ENCODE measurements around the gene ARHGAP6.

ARHGAP6 gene

DNA sequence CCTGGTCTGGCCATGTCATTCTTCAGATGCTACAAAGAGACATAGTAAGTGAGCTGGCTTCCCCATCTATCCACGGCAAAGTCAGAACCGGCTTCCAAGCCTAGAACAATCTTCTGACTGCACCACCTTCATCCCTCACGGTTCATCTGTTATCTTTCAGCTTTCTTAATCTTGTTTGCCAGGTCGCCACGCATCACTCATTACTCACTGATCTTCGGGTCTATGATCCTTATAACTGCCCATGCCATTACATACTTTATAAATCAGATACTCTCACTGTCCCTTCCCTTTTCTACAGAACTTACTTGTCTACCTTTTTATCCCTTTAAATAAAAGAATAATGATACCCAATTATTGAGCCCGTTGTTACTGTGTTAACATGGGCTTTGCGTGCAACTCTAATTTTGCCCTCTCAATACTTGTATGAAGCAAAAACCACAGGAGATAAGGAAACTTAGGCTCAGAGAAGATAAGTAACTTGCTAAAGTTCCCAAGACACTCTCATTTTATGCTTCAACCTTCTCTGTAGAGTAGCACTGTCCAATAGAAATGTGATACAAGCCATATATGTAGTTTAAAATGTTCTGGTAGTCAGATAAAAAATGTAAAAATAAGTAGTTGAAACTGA lies 200.8 kb downstream of the ARHGAP6 start:
- no peak for DNase-seq (ENCODE audit: low spot score)

DNA sequence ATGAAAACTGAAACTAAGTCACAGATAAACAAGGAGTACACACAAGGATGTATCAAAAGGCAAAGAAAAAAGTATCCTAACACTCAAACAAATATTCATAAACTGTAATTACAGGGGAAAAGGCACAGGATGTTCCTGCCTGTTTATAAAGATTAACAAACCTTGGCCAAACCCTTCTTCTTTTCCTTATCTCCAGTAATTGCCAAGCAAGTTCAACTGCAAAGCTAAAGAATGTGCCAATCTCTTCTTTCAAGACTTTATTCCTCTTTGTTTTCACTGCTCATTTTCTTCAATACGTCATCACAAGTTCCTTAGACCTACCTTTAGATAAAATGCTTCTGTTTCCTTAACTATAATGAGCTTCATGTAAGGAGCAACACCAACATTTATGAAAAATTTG lies 201.3 kb downstream of the ARHGAP6 start:
- no peak for DNase-seq (ENCODE audit: low spot score)

DNA sequence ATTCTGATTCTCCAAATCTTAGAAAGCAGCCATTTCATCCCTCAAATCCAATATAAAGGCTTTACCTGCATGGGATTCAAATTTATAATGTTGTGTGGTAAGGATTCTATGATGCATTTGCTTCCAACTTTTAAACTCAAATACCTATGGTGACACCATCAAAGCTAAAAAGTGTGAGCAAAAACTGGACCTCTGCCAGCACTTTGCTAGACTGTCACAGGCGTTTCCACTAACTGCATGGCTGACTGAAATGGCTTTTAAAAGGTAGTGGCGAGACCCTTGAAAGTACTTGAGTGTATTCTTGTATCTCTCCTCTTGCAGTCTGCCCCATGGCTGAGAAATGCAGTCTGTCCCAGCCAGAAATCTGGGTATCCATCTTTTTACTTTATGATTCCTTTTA lies 203.1 kb downstream of the ARHGAP6 start:
- no peak for DNase-seq (ENCODE audit: low spot score)

DNA sequence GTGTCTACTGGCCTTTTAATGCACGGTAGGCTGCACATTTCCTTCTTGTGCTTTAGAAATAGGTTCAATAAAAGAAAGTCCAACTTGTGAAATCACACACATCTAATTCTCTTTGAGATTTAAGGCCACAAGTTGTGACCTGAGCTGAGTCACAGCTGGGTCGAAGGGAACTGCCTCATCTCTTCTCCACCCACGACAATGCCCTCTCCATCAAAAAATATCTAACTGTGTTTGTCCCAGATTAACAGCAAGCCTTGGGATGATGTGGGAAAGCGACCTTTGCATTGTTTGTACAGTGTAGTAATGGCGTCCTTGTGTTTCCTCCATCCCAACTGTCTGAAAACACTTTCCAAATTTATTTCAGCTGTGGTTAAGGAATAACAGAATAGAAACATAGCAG lies 203.6 kb downstream of the ARHGAP6 start:
- DNase-seq (ENCODE audit: low spot score), result no peak

DNA sequence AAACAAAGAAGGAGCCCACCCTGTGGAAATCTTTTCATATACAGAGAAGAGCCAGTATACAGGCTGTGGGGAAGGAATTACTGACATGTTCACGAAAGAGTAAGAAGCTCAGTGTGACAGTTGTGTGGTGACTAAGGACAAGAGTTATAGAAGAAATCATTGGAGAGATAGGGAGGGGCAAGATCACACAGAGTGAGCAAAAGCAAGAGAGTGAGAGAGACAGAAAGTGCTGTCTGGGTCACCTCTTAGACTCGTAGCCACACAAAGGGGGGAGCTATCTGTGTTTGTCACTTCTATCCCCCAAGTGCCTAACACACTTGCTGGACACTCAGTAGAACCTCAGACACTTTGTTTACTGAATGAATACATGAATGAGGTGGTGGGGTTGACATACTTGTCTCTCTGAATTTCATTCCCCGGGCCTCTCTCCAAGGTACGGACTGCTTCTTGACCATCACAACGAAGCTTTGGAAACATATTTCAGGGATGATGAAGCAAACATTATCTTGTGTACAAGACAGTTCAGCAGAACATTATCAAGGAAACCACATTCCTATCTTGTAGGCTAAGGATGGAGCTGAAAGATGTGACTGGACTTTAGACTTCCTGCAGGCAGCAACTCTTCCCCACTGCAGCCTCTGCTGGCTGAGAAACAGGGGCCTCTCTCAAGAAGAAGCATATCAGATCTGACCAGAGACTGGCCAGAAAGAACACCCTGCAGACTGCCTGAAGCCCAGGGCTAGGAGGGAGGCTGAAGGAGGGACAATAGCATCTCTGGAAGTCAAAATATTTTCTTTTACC lies 204.3 kb downstream of the ARHGAP6 start:
- no peak for DNase-seq (ENCODE audit: low spot score)

DNA sequence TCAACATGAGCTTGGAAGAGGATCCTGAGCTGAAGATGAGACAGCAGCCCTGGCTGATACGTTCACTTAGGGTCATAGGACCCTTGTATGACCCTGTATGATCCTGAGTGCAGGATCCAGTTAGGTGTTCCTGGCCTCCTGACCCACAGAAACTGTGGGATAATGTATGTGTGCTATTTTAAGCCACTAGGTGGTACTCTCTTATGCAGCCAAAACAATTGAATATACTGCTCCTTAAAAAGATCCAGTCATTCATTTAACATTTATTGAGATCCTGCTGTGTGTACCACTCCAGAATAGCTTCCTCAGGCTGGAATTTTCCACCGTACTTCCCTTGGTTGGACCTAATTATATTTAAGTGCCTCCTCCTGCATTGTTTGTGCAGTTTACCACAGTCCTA lies 205.4 kb downstream of the ARHGAP6 start:
- DNase-seq (ENCODE audit: low spot score), result no peak

DNA sequence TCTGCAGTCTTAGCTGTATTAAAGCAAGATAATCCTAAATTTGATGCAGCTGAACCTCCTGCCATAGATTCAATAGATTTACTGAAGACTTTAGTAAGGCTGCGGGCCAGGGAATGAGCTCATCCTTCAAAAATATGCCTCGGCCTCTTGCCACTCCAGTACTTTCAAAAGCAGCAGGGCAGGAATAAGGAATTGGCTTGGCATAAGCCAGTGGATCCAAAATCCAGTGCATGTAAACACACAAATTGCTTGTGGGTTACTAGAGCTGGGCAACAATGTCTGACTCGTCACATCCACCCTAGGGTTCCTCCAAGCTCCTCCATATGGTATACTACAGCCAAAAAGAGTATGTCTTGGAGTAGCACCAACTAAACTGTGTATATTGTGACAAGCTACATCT lies 207.6 kb downstream of the ARHGAP6 start:
- DNase-seq (ENCODE audit: low spot score), result no peak

DNA sequence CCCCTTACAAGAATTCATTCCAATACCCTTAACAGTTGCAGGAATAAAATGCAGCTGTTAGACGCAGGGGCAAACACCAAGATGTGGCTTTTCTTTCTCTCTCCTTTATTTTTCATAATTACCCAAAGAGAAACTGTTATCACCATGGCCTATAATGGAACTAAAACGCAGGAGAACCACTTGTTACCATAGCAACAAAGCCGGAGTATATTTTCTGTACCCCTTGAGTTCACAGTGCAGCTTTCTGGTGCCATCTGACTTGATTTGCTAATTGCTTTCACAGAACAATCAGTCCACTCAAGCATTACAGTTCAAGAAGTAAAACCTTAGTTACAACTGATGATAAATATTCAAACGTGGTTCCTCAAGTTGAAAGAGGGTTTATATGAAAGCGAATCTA lies 214.6 kb downstream of the ARHGAP6 start:
- no peak for DNase-seq (ENCODE audit: low spot score)

DNA sequence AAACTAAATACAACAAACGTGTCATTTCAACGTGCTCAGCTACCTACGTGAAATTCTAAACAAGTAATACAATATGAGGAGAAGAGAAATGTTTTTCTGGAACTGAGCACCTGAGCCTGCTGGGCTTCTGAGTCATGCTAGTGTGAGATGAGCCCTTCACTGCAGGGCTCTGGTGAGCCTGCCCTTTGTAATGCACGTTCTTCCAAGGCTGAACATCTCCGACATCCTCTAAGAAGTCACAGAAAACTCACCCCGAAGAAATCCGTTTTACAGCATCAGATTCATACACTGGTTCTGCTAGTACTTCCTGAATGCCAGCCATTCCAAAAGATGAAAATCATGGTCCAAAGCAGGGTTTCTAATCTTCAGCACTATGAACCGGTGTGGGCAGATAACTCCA lies 215.4 kb downstream of the ARHGAP6 start:
- DNase-seq (ENCODE audit: low spot score), result no peak

DNA sequence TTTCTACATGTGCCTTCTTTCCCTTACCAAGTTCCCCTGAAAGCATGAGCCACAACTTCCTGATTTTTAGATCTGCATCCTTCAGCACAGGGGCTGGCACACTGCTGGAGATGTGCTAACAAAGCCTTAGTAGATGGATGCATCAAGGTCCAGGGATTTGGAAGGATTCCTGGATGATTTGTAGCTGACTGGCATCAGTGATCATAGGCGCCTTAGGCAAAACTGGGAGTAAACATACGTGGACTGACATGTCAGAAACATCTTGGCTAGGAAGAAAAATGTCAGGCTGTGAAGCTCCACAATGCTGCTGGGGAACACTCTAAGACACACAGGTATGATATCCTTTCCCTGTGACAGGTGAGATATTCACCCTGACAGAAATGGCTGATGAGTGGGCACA lies 216.1 kb downstream of the ARHGAP6 start:
- no peak for DNase-seq (ENCODE audit: low spot score)

DNA sequence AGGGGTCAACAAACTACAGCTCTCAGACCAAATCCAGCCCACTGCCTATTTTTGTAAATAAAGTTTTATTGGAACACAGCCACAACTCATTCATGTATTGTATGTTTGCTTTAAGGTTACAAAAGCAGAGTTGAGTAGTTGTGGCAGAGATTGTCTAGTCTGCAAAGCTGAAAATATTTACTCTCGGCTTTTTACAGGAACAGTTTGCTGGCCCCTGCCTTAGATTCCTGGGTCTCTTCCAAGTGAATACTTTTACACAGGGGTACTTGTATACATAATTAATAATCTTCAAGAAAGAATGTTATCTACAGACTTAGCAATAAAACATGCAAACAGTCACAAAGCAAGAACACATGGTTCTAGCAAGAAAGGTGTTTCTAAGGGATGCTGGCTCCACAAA lies 218.3 kb downstream of the ARHGAP6 start:
- no peak for DNase-seq (ENCODE audit: low spot score)

DNA sequence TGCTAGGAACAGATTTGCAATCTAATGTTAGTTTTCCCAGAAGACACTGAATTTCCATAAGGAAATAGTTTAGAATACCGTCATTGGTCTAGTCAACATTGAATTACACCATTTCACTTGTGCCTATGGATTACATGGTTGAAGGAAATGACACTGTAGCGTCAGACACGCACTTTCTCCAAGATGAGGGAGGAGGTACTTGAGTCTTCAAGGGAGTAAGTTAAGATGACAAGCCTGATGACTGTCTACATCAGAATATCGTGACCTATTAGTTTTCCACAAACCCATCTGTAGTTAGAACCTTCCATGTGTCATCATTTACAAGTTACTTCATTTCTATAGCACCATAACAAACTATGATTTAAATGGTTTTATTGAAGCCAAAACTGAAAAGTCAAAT lies 218.8 kb downstream of the ARHGAP6 start:
- DNase-seq (ENCODE audit: low spot score), result no peak

DNA sequence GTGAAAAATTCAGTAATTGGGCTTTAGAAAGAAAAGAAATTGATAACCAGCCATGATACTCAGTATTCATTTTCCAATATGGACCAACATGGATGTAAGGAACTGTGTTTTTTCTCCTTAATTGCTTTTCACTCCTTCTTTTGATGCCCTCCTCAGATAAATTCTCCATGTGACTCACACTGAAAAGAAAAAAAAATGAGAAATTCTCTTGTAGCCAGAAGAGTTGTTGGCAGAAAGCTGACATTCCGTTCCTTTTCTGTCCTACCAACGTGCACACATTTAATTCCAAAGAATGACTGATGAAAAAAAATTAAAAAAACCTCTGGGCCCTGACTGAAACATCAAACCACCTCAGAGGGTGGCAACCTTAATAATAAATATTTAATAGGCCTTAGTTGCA lies 219.4 kb downstream of the ARHGAP6 start:
- DNase-seq (ENCODE audit: low spot score), result no peak

DNA sequence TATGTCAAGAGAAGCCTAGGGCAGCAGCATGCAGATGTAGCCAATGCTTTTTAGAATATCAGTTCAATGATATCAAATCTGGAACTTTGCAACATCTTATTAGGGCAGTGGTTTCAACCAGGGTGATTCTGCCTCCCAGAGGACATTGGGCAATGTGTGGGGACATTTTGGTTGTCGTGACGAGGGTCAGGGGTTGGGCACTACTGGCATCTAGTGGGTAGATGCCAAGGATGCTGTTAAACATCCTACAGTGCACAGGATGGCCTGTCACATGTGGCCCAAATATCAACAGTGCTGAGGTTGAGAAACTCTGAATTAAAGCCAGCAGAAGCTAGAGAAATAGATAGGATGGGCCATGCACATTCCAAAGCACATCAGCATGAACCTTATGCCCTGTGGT lies 220.2 kb downstream of the ARHGAP6 start:
- no peak for DNase-seq (ENCODE audit: low spot score)

DNA sequence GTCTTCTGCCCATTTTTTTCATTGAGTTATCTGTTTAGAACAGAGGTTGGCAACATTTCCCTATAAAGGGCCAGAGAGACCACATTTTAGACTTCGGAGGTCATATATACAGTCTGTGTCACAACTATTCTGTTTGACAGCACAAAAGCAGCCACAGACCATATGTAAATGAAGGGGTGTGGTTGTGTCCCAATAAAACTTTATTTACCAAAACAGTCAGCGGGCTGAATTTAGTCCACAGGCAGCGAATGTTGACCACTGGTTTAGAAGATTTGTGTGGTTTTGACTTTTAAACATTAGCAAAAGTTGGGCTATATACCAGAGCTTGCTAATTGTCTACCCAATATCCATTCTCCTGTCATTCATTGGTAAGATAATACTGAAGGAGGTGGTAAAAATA lies 221.7 kb downstream of the ARHGAP6 start:
- no peak for DNase-seq (ENCODE audit: low spot score)

DNA sequence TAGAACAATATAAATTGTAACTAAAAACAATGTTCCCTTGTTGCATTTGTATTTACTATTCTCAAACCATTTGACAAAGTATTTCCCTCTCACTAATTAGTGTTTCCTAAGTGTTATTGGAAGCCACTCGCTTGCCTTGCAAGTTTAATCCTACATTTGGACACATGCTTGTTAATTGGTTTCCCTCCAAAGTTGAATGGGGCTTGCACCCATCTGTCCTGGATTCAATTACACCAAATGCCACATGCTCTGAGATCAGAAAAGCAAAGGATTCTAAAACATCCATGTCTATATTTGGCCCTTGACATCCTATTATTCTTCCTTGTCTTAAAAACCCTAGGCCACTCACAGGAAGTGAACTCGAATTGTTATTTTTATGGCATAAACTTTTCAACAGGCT lies 225.9 kb downstream of the ARHGAP6 start:
- no peak for DNase-seq (ENCODE audit: low spot score)

DNA sequence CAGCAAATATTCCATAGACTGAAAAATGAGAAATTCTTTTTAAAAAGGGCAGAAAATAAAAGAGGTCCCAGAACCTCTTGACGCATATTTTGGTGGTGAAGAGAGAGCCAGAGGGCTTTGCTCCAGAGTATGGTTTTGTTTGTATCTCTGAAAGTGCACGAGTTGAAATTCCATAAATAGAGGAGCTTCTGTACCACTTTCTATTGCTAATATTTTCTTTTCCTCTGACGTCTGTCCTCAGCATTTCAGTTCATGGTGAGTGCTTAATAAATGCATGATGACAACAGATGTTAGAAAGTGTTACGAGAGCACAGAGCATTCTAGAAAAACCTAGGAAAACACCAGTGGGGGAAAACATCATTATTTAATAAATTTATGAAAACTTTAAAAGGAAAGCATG lies 227.0 kb downstream of the ARHGAP6 start:
- no peak for DNase-seq (ENCODE audit: low spot score)

DNA sequence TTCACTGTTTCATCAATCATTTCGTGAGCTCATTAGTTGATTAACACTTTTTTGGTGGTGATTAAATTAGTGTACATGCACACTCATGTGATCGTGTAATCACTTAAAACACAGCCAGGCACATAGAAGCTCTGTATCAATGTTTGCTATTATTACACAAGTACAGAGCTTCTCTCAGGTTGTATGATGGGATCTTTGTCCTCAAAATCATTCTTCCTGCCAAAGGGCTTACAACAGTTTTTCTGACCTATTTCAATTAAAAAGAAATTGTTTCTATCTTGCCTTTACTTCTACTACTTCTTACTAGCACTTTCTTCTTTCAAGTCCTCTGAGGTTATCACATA lies 227.4 kb downstream of the ARHGAP6 start:
- DNase-seq (ENCODE audit: low spot score), result no peak

DNA sequence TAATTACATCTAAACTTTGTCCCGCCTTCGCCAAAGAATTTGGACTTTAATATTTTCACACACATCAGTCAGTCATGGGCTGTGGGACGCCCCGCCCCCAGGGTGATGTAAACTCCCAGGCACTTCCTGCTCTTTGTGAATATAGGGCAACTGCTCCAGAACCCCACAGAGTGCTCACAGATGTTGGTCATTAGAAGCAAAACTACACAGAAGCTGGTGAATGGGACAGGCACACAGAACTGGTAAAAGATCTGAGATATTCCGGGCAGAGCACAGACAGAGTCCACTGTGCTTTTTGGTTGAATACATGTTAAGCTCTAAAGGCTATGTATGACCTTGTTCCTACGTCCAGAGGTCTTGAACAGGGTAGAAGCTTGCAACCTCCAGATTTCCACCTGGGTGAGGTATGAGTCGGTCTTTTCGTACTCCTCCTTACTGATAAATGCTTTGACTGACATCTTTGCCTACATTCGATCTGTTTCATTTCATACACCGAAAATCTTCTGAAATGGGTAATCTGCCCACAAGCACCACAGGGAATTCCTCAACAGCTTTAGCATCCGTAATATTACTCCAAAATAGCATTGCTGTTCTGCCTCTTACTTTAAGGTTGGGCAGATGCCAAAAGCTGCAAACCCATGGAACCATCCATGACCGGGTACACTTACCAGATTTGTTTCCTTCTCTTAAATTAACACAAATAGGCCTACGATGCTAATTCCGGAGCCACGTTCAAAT lies 227.9 kb downstream of the ARHGAP6 start:
- DNase-seq (ENCODE audit: low spot score), result no peak

DNA sequence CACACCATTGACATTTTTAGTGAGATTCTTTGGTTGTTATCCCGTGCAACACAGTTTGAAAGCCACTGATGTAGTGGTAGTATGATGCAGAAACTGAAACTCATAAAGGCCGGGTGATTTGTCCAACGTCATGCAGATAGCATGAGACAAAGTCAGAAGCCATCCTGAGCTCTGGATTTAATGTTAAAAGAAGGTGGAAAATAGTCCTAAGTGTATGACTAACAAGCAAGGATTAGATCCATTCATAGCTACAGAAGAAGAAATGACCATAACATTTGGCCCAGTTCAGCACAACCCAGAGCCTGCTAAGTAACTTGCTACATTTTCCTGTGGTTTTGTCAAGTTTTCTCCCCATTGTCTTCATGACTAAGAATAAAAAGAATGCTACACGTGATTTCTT lies 230.2 kb downstream of the ARHGAP6 start:
- no peak for DNase-seq (ENCODE audit: low spot score)

DNA sequence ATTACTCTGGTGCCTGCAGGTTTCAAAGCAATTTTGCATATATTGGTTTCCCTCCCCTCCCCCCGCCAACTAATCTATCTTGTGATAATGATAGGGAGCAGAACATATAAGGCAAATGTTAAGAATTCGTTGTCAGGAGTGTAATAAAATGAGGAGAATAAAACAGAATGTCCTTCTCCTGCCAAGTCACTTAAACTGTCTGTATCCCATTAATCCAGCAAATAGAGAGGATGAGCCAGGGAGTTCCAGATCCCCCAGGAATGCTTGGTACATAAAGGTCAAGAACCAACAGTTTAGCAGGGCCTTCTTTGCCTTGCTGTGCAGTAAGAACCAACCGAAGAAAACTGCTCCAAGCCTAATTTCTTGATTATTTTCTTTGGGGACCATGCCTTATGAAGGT lies 231.1 kb downstream of the ARHGAP6 start:
- no peak for DNase-seq (ENCODE audit: low spot score)

DNA sequence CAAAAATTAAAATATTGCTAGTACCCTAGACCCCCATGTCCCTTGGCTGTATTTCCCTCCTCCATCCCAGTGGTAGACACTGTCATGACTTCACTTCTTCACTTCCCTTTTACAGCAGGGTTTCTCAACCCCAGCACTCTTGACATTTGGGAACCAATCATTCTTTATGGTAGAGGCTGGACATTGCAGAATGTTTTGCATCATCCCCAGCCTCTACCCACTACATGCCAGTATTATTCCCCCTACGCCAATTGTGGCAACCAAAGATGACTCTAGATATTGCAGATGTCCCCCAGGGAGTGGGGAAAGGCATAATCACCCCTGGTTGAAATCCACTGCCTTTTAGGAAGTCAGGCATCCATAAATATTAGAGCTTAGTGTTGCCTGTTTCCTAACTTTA lies 233.9 kb downstream of the ARHGAP6 start:
- no peak for DNase-seq (ENCODE audit: low spot score)

DNA sequence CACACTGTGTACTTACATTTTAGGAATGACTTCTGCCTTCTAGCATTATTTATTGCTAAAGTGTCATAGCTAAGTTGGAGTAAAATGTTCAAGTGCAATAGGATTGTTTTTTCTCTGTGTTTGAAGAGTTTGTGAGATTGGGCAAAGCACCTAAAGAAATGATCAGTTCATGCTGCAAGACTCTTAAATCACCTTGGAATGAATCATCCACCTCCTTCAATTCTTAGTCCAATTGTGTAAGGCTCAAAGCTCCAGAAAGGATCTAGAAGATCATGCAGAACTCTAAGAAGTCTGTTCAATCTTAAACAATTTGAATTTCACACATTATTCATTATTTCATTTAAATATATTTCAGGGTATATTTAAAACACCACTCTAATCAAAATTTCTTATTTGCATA lies 235.4 kb downstream of the ARHGAP6 start:
- no peak for DNase-seq (ENCODE audit: low spot score)

Data from left forelimb (tissue), 1 donor.